Nucleus accumbens (tissue), 56 donors: Measurements from ENCODE around the gene TMEM132D.
A peak's percentile ranks its signal among the peaks of the same experiment; 100 is the strongest.

Experiments
- DNase-seq, 56 donors: peaks; one replicate each; lab custom pipeline; 2025; lab: John Stamatoyannopoulos, UW

Gene TMEM132D

GRCh38 chr12:129873833-129874208 lies 30.0 kb downstream of the TMEM132D start:
- no peak for DNase-seq

GRCh38 chr12:129873111-129873832 lies 30.6 kb downstream of the TMEM132D start:
- DNase-seq: no peak

GRCh38 chr12:129871991-129872972 lies 31.5 kb downstream of the TMEM132D start:
- no peak for DNase-seq

- DNase-seq: no peak
Observed at GRCh38 chr12:129870796-129871195, 33.0 kb downstream of the TMEM132D start.

GRCh38 chr12:129870136-129870535 lies 33.7 kb downstream of the TMEM132D start:
- no peak for DNase-seq

DNA sequence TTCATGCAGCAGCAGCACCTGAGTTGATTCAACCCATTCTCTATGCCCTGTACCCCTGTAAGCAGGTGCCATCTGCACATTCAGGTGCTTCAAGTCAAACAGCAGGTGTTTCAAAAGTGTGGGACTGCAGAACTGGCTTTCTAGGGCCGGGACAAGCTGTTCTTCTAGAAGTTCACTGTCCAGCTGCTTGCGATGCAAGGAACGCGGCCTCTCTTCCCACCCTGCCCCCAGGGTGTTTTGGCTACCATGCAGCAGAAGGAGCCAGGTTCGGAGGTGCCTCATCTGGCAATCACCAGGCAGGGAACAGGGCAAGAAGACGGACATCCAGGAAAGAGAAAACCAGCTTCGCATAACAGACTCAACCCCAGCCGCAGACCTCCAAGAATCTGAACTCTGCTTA lies 35.2 kb downstream of the TMEM132D start:
- DNase-seq: no peak

GRCh38 chr12:129863938-129864337 lies 39.9 kb downstream of the TMEM132D start:
- DNase-seq: no peak

- no peak for DNase-seq
Observed at GRCh38 chr12:129862561-129863175, 41.2 kb downstream of the TMEM132D start.

- DNase-seq: no peak
Observed at GRCh38 chr12:129861951-129862350, 41.9 kb downstream of the TMEM132D start.

DNA sequence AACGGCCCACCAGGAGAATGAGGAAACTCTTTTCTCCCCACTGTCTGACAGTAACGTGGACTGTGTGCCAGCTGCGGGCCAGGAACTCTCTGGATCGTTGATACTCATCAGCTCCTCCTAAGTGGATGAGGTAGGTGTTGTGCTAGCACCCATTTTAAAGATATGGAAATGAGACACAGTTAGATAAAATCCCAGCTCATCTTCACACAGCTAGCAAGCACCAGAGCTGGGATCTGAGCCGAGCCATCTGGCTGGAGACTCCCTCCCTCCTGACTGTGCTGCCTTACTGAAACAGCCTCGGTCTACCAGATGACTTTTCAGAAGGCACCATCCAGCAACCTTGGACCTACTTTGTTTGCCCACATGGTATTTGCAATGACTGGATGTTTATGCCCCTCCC lies 49.2 kb downstream of the TMEM132D start:
- DNase-seq: peak in 13 of 56 donors; percentile 0 to 25 (median 10)

- DNase-seq: no peak
Observed at GRCh38 chr12:129851296-129851695, 52.5 kb downstream of the TMEM132D start.

GRCh38 chr12:129848876-129849275 lies 54.9 kb downstream of the TMEM132D start:
- no peak for DNase-seq

GRCh38 chr12:129847063-129847462 lies 56.8 kb downstream of the TMEM132D start:
- DNase-seq: no peak

- no peak for DNase-seq
Observed at GRCh38 chr12:129844662-129845220, 59.1 kb downstream of the TMEM132D start.

- no peak for DNase-seq
Observed at GRCh38 chr12:129841251-129841650, 62.6 kb downstream of the TMEM132D start.

DNA sequence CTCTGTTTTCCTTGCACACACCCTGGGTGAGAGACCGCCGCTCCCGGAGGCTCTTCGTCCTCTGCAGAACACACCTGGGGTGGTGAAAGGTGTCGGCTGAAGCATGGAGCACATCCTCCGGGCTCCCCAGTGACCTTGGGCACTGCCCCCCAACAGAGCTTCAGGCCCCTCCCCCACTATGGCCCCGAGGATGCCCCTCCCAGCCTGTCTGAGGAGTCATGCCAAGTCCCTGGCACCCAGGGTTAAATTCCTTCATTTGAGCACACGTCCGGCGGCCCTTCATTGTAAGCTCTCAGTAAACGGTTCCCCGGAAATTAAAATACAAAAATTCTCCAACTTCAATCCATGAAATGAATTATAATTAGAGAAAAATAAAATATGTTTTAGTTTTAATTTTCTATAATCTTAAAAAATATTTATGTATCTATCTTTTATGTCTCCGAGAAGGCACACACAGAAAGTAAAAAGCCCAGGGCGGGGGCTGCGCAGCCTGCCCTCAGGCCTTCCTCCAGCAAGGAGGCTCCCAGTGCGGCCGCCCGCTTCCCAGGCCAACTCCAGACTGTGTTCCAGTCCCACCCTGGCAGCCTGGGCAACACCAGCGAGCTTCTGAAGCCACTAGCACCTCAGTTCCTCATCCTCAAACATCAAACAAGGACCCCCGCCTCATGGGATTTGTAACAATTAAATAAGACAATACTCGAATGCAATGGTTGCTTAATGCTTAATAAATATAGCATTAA lies 63.5 kb downstream of the TMEM132D start:
- DNase-seq: no peak

DNA sequence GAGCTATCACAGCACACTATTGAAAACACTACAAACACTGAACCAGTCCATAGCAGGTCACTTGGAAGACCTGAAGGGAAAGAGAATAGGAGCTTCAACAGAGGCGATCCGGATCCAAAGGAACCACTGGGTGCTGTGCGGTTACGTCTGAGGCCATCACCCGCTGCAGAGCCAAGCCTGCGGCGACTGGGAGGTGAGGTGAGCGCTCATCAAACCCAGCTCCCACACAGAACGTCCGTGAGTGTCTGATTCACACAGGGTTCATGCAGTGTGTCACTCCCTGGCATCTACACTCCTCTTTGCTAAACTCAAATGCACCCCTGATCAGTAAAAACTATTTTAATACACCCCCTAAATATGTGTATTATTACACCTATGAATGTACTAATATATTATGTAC lies 64.1 kb downstream of the TMEM132D start:
- DNase-seq: no peak

DNA sequence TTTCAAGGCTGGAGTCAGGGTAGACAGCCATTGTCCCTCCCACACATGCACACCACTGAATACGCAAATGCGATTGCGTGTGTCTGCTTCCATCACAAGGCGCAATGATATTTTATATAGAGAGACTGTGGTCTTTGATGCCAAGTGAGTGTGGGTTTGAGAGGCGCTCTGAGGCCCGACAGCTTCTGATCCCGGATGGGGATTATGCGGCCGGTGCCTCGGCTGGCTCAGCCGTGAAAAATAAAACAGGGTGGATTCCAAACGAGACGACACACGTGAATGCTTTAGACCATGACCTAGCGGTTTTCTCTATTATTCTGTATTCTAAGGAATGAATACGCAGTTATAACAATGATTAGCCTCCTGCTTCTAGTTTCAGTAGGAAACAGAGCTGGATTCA lies 72.5 kb downstream of the TMEM132D start:
- no peak for DNase-seq

DNA sequence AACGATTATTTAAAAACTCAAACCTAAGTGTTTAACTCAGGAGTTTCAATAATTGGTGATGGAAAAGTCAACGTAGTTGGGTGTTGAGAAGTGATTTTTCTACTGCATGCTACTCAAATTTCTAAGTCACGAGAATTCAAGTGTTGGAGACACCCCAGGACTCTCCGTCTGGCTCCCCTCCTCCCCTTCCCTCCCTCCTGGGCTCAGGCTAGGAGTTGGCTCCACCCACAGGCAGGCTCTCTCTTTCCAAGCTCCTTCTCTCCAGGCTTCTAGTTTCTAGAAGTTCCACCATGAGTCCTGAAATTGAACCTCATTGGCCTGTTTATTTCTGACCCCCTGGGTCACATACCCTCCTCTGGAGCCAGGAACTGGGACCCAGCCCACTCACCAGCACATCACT lies 73.0 kb downstream of the TMEM132D start:
- DNase-seq: no peak

- no peak for DNase-seq
Observed at GRCh38 chr12:129827866-129828384, 75.9 kb downstream of the TMEM132D start.
